ENCODE measurements around the gene DLGAP1.

Gene DLGAP1

DNA sequence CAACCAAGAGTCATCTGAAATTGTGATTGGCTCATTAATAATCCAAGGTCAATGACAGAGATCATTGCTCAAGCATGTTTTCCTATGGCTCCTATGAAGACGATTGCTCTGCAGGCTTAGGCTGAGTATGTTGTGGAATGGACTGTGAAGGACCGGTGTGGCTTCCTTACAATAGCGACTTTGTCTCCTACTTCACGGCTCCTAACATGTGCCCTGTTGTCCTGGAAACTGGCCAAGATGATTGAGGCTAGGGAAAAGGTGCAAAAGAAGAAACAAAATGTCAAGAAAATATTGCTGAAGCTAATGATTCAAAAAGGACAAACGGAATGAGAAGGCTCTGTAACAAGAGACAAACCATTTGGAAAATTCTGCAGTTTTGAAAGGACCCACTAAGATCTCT, 24.3 kb downstream of the DLGAP1 start:
- no peak overlapping the region for H4K91ac ChIP-seq (ENCODE audit: low read depth, low read length, poor library complexity)
- H3K4me2 ChIP-seq (ENCODE audit: insufficient read depth, low read length, poor library complexity, severe bottlenecking) = no peak overlapping the region
- H3K79me1 ChIP-seq (ENCODE audit: low read depth, low read length) = no peaks in the 10 kb centered on the region
- no peak overlapping the region for H2BK120ac ChIP-seq (ENCODE audit: low read depth, low read length)
- no peak overlapping the region for H2AFZ ChIP-seq (ENCODE audit: low read length)
- no peak overlapping the region for H2BK5ac ChIP-seq (ENCODE audit: low read length)
- no peak overlapping the region for H3K4ac ChIP-seq (ENCODE audit: low read length)
- H3K27ac ChIP-seq (replicated peaks; ENCODE audit: low read length) = no peak overlapping the region
- no peak overlapping the region for H3K14ac ChIP-seq (ENCODE audit: low read length)
- no peaks in the 10 kb centered on the region for H3K36me3 ChIP-seq (replicated peaks in 1 of 2; ENCODE audit: control insufficient read depth in 2 of 2, insufficient read depth in 2 of 2, low read length in 2 of 2)
- no peak overlapping the region for H3K4me3 ChIP-seq (ENCODE audit: low read length in 2 of 2)
- H2BK15ac ChIP-seq (ENCODE audit: low read length) = no peak overlapping the region
- no peaks in the 10 kb centered on the region for H3K27me3 ChIP-seq (ENCODE audit: control insufficient read depth in 3 of 3, insufficient read depth in 3 of 3, low read depth in 1 of 3, low read length in 3 of 3)
- H3K9ac ChIP-seq (ENCODE audit: low read depth, low read length, poor library complexity) = no peak overlapping the region
- no peaks in the 10 kb centered on the region for H3K9me3 ChIP-seq (replicated peaks in 1 of 2; ENCODE audit: control insufficient read depth in 2 of 2, insufficient read depth in 1 of 2, low read depth in 1 of 2, low read length in 2 of 2)
- WGBS, 2 donors (ENCODE audit: extremely low coverage in 2 of 2, insufficient read length in 2 of 2, insufficient replicate concordance in 1 of 2) = no CpG with 5 or more reads among the region's 5 CpGs
- H2AK5ac ChIP-seq (ENCODE audit: low read depth, low read length) = no peak overlapping the region
- no peaks in the 10 kb centered on the region for H3K4me1 ChIP-seq (ENCODE audit: control insufficient read depth in 2 of 2, insufficient read depth in 1 of 2, low read depth in 1 of 2, low read length in 2 of 2)
- no peak overlapping the region for H3K23ac ChIP-seq (ENCODE audit: low read depth, low read length, poor library complexity)
- no peak overlapping the region for H3K18ac ChIP-seq (ENCODE audit: low read length)
- no peak for DNase-seq (ENCODE audit: low spot score)
- H4K8ac ChIP-seq (ENCODE audit: low read depth, low read length) = no peak overlapping the region
- no peak overlapping the region for H2BK12ac ChIP-seq (ENCODE audit: low read length)

- no peak overlapping the region for H2BK15ac ChIP-seq (ENCODE audit: low read length)
- no peaks in the 10 kb centered on the region for H3K9me3 ChIP-seq (replicated peaks in 1 of 2; ENCODE audit: control insufficient read depth in 2 of 2, insufficient read depth in 1 of 2, low read depth in 1 of 2, low read length in 2 of 2)
- no peak overlapping the region for H2BK12ac ChIP-seq (ENCODE audit: low read length)
- no peak overlapping the region for H4K91ac ChIP-seq (ENCODE audit: low read depth, low read length, poor library complexity)
- H3K27me3 ChIP-seq (ENCODE audit: control insufficient read depth in 3 of 3, insufficient read depth in 3 of 3, low read depth in 1 of 3, low read length in 3 of 3) = no peaks in the 10 kb centered on the region
- no peak overlapping the region for H3K4ac ChIP-seq (ENCODE audit: low read length)
- H2BK5ac ChIP-seq (ENCODE audit: low read length) = no peak overlapping the region
- no peak overlapping the region for H3K4me2 ChIP-seq (ENCODE audit: insufficient read depth, low read length, poor library complexity, severe bottlenecking)
- WGBS, 2 donors (ENCODE audit: extremely low coverage in 2 of 2, insufficient read length in 2 of 2, insufficient replicate concordance in 1 of 2) = no CpG with 5 or more reads among the region's 4 CpGs
- no peak overlapping the region for H3K18ac ChIP-seq (ENCODE audit: low read length)
- H4K8ac ChIP-seq (ENCODE audit: low read depth, low read length) = no peak overlapping the region
- H3K36me3 ChIP-seq (replicated peaks in 1 of 2; ENCODE audit: control insufficient read depth in 2 of 2, insufficient read depth in 2 of 2, low read length in 2 of 2) = no peaks in the 10 kb centered on the region
- H3K27ac ChIP-seq (replicated peaks; ENCODE audit: low read length) = no peak overlapping the region
- no peak overlapping the region for H3K14ac ChIP-seq (ENCODE audit: low read length)
- no peak overlapping the region for H3K4me3 ChIP-seq (ENCODE audit: low read length in 2 of 2)
- no peak overlapping the region for H2AFZ ChIP-seq (ENCODE audit: low read length)
- no peak overlapping the region for H3K23ac ChIP-seq (ENCODE audit: low read depth, low read length, poor library complexity)
- H2AK5ac ChIP-seq (ENCODE audit: low read depth, low read length) = no peak overlapping the region
- H3K4me1 ChIP-seq (ENCODE audit: control insufficient read depth in 2 of 2, insufficient read depth in 1 of 2, low read depth in 1 of 2, low read length in 2 of 2) = no peaks in the 10 kb centered on the region
- no peak overlapping the region for H2BK120ac ChIP-seq (ENCODE audit: low read depth, low read length)
- H3K9ac ChIP-seq (ENCODE audit: low read depth, low read length, poor library complexity) = no peak overlapping the region
- DNase-seq (ENCODE audit: low spot score) = no peak
- no peaks in the 10 kb centered on the region for H3K79me1 ChIP-seq (ENCODE audit: low read depth, low read length)
Observed at GRCh38 chr18:4417714-4418113, 37.4 kb downstream of the DLGAP1 start.

DNA sequence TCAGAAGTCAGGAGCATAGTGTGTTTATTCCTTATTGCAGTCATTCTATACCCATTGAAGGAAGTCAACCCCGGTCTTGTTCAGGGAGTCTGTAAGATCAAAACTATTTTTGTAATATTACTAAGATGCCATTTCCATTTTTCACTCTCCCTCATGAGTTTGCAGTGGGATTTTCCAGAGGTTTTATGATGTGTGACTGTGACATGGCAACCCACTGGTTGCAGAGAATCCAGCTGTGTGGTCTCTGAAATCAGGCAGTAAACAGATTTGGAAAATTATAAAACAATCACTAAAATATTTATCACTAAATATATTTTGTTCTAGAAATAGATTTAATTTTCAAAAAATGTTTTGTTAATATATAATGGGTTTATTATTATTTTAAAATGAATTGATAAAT, 38.1 kb downstream of the DLGAP1 start:
- no CpG with 5 or more reads among the region's 1 CpG for WGBS, 2 donors (ENCODE audit: extremely low coverage in 2 of 2, insufficient read length in 2 of 2, insufficient replicate concordance in 1 of 2)
- H3K79me1 ChIP-seq (ENCODE audit: low read depth, low read length) = no peaks in the 10 kb centered on the region
- no peak overlapping the region for H2BK120ac ChIP-seq (ENCODE audit: low read depth, low read length)

GRCh38 chr18:4412286-4412685, 42.8 kb downstream of the DLGAP1 start:
- Histone ChIP-seq H3K18ac (ENCODE audit: low read length) (no peak overlapping the region), H2BK12ac (ENCODE audit: low read length) (no peak overlapping the region), H3K9me3 (replicated peaks in 1 of 2; ENCODE audit: control insufficient read depth in 2 of 2, insufficient read depth in 1 of 2, low read depth in 1 of 2, low read length in 2 of 2) (no peaks in the 10 kb centered on the region), H3K27me3 (ENCODE audit: control insufficient read depth in 3 of 3, insufficient read depth in 3 of 3, low read depth in 1 of 3, low read length in 3 of 3) (no peaks in the 10 kb centered on the region), H2AK5ac (ENCODE audit: low read depth, low read length) (no peak overlapping the region), H4K91ac (ENCODE audit: low read depth, low read length, poor library complexity) (no peak overlapping the region), H2BK120ac (ENCODE audit: low read depth, low read length) (no peak overlapping the region), H3K4me3 (ENCODE audit: low read length in 2 of 2) (no peak overlapping the region), H3K79me1 (ENCODE audit: low read depth, low read length) (no peaks in the 10 kb centered on the region), H3K9ac (ENCODE audit: low read depth, low read length, poor library complexity) (no peak overlapping the region), H3K27ac (replicated peaks; ENCODE audit: low read length) (no peak overlapping the region), H2AFZ (ENCODE audit: low read length) (no peak overlapping the region), H3K14ac (ENCODE audit: low read length) (no peak overlapping the region), H3K36me3 (replicated peaks in 1 of 2; ENCODE audit: control insufficient read depth in 2 of 2, insufficient read depth in 2 of 2, low read length in 2 of 2) (no peaks in the 10 kb centered on the region), H4K8ac (ENCODE audit: low read depth, low read length) (no peak overlapping the region), H3K23ac (ENCODE audit: low read depth, low read length, poor library complexity) (no peak overlapping the region), H2BK5ac (ENCODE audit: low read length) (no peak overlapping the region), H3K4ac (ENCODE audit: low read length) (no peak overlapping the region), H3K4me2 (ENCODE audit: insufficient read depth, low read length, poor library complexity, severe bottlenecking) (no peak overlapping the region), H3K4me1 (ENCODE audit: control insufficient read depth in 2 of 2, insufficient read depth in 1 of 2, low read depth in 1 of 2, low read length in 2 of 2) (no peaks in the 10 kb centered on the region), H2BK15ac (ENCODE audit: low read length) (no peak overlapping the region)
- DNase-seq (ENCODE audit: low spot score) = no peak

More for the DNA sequence above, 38.1 kb downstream of the DLGAP1 start:
- no peak overlapping the region for H3K4ac ChIP-seq (ENCODE audit: low read length)
- no peak overlapping the region for H3K14ac ChIP-seq (ENCODE audit: low read length)
- no peak overlapping the region for H3K18ac ChIP-seq (ENCODE audit: low read length)
- no peaks in the 10 kb centered on the region for H3K36me3 ChIP-seq (replicated peaks in 1 of 2; ENCODE audit: control insufficient read depth in 2 of 2, insufficient read depth in 2 of 2, low read length in 2 of 2)
- no peak overlapping the region for H3K9ac ChIP-seq (ENCODE audit: low read depth, low read length, poor library complexity)
- H2BK12ac ChIP-seq (ENCODE audit: low read length) = no peak overlapping the region
- H4K8ac ChIP-seq (ENCODE audit: low read depth, low read length) = no peak overlapping the region
- no peak overlapping the region for H3K4me2 ChIP-seq (ENCODE audit: insufficient read depth, low read length, poor library complexity, severe bottlenecking)
- no peak overlapping the region for H2AFZ ChIP-seq (ENCODE audit: low read length)
- H4K91ac ChIP-seq (ENCODE audit: low read depth, low read length, poor library complexity) = no peak overlapping the region
- H3K9me3 ChIP-seq (replicated peaks in 1 of 2; ENCODE audit: control insufficient read depth in 2 of 2, insufficient read depth in 1 of 2, low read depth in 1 of 2, low read length in 2 of 2) = no peaks in the 10 kb centered on the region
- no peak overlapping the region for H3K23ac ChIP-seq (ENCODE audit: low read depth, low read length, poor library complexity)
- no peaks in the 10 kb centered on the region for H3K4me1 ChIP-seq (ENCODE audit: control insufficient read depth in 2 of 2, insufficient read depth in 1 of 2, low read depth in 1 of 2, low read length in 2 of 2)
- H3K4me3 ChIP-seq (ENCODE audit: low read length in 2 of 2) = no peak overlapping the region
- H3K27ac ChIP-seq (replicated peaks; ENCODE audit: low read length) = no peak overlapping the region
- DNase-seq (ENCODE audit: low spot score) = no peak
- H3K27me3 ChIP-seq (ENCODE audit: control insufficient read depth in 3 of 3, insufficient read depth in 3 of 3, low read depth in 1 of 3, low read length in 3 of 3) = no peaks in the 10 kb centered on the region
- no peak overlapping the region for H2AK5ac ChIP-seq (ENCODE audit: low read depth, low read length)
- H2BK5ac ChIP-seq (ENCODE audit: low read length) = no peak overlapping the region
- no peak overlapping the region for H2BK15ac ChIP-seq (ENCODE audit: low read length)

All from neuronal stem cell (in vitro differentiated cells).